NT2/D1 (cell line): ENCODE results near the gene ARCN1.

ENCODE experiments used
- SUZ12 ChIP-seq: IDR thresholded peaks from 2 replicates; pipeline ENCODE4 v1.6.1; 2011; ENCODE audit not compliant: insufficient read length, insufficient read depth; ENCODE audit errors: extremely low read depth
- YY1 ChIP-seq: IDR thresholded peaks from 2 replicates; pipeline ENCODE4 v1.6.1; 2011; ENCODE audit not compliant: insufficient read length, insufficient read depth
- ZNF274 ChIP-seq: IDR thresholded peaks from 2 replicates; pipeline ENCODE4 v1.6.1; 2011; ENCODE audit warnings: mild to moderate bottlenecking, low read depth, low read length

GRCh38 chr11:118628031-118628430, 55.8 kb downstream of the ARCN1 start:
- TF ChIP-seq YY1 (no peak), ZNF274 (no peak), SUZ12 (no peak)
